ENCODE results near the gene WDR70.
"Not testable (repeated sequence)": the region's sequence is repeated elsewhere in the genome, so short reads cannot be mapped to it uniquely, and the experiment has no call there.

The WDR70 gene

DNA sequence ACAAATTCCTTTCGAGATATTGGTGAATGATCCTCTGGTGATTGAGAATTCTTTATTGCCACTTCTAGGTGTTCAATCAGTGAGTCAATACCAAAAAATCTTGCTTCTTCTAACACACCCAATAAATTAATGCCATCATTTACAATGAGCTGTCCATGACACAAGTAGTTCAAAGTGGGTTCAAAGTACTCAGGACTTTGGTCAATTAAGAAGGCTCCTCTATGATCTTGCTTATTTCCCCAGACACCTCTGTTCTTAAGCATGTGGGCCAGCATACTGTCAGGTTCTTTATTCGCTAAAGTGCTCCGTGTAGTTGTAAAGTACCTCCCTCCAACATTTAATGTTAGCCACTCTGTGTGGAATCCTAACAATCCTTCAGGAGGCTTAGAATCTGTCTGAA lies 127.1 kb downstream of the WDR70 start:
- no peak for DNase-seq (ENCODE audit: low read depth)
- in situ Hi-C loops (cut with HindIII; ENCODE audit: low sequenced_read_pairs) = no loop called here
- no peak overlapping the region for H3K4me3 ChIP-seq (ENCODE audit: low read depth, low read length)
- TF ChIP-seq, protein P1, sequence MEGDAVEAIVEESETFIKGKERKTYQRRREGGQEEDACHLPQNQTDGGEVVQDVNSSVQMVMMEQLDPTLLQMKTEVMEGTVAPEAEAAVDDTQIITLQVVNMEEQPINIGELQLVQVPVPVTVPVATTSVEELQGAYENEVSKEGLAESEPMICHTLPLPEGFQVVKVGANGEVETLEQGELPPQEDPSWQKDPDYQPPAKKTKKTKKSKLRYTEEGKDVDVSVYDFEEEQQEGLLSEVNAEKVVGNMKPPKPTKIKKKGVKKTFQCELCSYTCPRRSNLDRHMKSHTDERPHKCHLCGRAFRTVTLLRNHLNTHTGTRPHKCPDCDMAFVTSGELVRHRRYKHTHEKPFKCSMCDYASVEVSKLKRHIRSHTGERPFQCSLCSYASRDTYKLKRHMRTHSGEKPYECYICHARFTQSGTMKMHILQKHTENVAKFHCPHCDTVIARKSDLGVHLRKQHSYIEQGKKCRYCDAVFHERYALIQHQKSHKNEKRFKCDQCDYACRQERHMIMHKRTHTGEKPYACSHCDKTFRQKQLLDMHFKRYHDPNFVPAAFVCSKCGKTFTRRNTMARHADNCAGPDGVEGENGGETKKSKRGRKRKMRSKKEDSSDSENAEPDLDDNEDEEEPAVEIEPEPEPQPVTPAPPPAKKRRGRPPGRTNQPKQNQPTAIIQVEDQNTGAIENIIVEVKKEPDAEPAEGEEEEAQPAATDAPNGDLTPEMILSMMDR (IDR thresholded peaks at IDR 0.05; ENCODE audit: low read depth, low read length, missing control alignments) = no peak

DNA sequence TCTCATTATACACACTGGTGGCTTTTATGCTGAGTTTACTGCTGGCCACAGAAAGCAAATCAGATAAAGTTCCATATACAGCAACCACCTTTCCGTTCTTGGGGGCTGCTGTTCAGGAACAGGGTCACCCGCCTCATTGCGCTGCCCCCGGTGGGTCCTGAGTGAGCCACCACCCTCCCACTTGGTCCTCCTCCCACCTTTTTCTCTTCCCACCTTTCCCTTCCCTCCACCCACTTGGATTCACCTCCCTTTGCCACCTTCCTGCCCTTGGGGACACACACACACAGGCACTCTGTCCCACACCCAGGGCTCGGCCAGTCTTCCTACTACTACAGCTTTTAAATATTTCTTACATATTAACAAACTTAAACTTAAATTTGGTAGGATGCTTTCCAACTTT lies 127.6 kb downstream of the WDR70 start:
- no peak overlapping the region for H3K4me3 ChIP-seq (ENCODE audit: low read depth, low read length)
- TF ChIP-seq, protein P1 (IDR thresholded peaks at IDR 0.05; ENCODE audit: low read depth, low read length, missing control alignments) = no peak
- in situ Hi-C loops (cut with HindIII; ENCODE audit: low sequenced_read_pairs) = no loop called here
- DNase-seq (ENCODE audit: low read depth) = no peak

DNA sequence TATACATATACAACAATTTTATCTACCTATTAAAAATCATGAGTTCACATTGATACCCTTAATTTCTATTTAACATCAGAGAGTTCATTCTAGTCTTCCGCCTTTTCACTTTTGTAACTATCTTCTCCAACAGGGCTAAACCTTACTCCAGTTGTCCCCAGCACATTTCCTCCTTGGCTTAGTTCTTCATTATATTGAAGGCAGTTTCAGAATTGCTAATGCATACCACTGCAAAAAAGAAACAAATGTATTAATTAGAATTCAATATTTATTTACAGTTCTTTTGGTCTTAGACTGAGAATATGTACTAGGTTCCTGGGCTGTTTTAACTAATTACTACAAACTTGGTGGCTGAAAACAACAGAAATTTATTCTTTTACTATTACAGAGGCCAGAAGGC lies 132.5 kb downstream of the WDR70 start:
- no peak overlapping the region for H3K4me3 ChIP-seq (ENCODE audit: low read depth, low read length)
- TF ChIP-seq, protein P1 (IDR thresholded peaks at IDR 0.05; ENCODE audit: low read depth, low read length, missing control alignments) = no peak
- no peak for DNase-seq (ENCODE audit: low read depth)
- in situ Hi-C loops (cut with HindIII; ENCODE audit: low sequenced_read_pairs) = no loop called here

DNA sequence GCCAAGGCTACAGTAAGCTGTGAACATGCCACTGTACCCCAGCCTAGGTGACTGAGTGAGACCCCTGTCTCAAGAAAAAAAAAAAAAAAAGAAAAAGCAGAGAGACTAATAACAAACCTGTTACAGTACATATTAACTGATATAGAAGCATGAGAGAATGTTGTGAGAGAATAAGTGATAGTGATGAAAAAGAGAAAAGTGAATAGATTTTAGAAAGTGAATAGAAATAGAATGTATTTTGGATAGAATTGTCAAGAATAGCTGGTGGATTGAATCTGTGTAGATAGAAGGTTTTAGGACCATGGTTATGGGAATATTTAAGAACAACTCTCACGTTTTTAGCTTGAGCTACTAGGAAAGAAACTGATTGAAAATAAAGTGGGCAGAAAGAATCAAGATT lies 135.8 kb downstream of the WDR70 start:
- TF ChIP-seq, protein P1 (IDR thresholded peaks at IDR 0.05; ENCODE audit: low read depth, low read length, missing control alignments) = no peak
- DNase-seq (ENCODE audit: low read depth) = no peak
- no peak overlapping the region for H3K4me3 ChIP-seq (ENCODE audit: low read depth, low read length)
- in situ Hi-C loops (cut with HindIII; ENCODE audit: low sequenced_read_pairs) = no loop called here

DNA sequence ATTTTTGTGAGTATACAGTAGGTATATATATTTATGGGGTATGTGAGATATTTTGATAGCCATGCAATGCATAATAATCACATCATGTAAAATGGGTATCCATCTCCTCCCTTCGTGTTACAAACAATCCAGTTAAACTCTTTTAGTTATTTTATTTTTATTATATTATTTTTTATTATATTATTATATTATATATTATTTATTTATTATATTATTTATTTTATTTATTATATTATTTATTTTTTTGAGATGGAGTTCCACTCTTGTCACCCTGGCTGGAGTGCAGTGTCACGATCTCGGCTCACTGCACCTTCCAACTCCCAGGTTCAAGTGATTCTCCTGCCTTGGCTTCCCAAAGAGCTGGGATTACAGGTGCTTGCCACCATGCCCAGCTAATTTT lies 138.6 kb downstream of the WDR70 start:
- TF ChIP-seq, protein P1 (IDR thresholded peaks at IDR 0.05; ENCODE audit: low read depth, low read length, missing control alignments) = no peak
- no peak overlapping the region for H3K4me3 ChIP-seq (ENCODE audit: low read depth, low read length)
- DNase-seq (ENCODE audit: low read depth) = no peak
- in situ Hi-C loops (cut with HindIII; ENCODE audit: low sequenced_read_pairs) = no loop called here

DNA sequence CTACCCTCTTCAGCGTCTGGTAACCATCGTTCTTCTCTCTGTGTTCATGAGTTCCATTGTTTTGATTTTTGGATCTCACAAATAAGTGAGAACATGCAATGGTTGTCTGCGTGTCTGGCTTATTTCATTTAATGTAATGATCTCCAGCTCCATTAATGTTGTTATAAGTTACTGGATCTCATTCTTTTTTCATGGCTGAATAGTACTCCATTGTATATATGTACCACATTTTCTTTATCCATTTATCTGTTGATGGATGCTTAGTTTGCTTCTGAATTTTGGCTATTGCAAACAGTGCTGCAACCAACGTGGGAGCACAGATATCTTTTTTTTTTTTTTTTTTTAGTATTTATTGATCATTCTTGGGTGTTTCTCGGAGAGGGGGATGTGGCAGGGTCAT lies 139.2 kb downstream of the WDR70 start:
- H3K4me3 ChIP-seq (ENCODE audit: low read depth, low read length); in situ Hi-C loops (cut with HindIII; ENCODE audit: low sequenced_read_pairs); DNase-seq (ENCODE audit: low read depth): not testable (repeated sequence)

DNA sequence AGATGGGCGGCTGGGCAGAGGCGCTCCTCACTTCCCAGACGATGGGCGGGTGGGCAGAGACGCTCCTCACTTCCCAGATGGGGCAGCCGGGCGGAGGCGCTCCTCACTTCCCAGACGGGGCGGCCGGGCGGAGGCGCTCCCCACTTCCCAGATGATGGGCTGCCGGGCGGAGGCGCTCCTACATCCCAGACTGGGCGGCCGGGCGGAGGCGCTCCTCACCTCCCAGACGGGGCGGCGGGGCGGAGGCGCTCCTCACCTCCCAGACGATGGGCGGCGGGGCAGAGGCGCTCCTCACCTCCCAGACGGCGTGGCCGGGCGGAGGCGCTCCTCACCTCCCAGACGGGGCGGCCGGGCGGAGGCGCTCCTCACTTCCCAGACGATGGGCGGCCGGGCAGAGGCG lies 140.2 kb downstream of the WDR70 start:
- TF ChIP-seq, protein P1 (IDR thresholded peaks at IDR 0.05; ENCODE audit: low read depth, low read length, missing control alignments) = no peak
- H3K4me3 ChIP-seq (ENCODE audit: low read depth, low read length) = no peak overlapping the region
- in situ Hi-C loops (cut with HindIII; ENCODE audit: low sequenced_read_pairs) = no loop called here
- no peak for DNase-seq (ENCODE audit: low read depth)
